ENCODE measurements around the gene SOST.
A peak's percentile ranks its signal among the peaks of the same experiment; 100 is the strongest.

Gene SOST

DNA sequence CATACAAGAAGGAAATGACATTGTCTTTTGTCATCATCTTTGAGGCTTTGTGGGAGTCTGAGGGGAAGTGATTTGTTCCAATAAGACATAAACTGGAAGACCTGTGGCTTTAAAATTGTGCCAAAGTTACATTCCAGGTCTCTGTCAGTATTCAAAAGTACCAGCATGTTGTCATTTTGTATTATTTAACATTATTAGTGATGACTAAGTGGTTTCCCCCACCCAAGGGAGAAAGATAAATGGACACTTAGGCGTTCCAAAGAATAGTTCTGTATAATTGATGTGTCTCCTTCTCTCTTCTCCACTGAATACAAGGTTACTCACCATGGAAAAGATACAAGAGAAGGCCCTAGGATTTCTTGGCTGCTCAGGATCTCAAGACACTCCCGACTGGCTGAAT lies 25.5 kb upstream of the SOST start:
- Histone ChIP-seq H3K36me3 (ENCODE audit: control insufficient read depth in 2 of 2, insufficient read depth in 1 of 2, low read length in 2 of 2) (no peaks in the 10 kb centered on the region), H3K27ac (ENCODE audit: extremely low read depth, low read depth, low read length) (no peak overlapping the region), H3K9me3 (ENCODE audit: control insufficient read depth, insufficient read depth, low read depth, low read length) (no peaks in the 10 kb centered on the region), H3K4me3 (ENCODE audit: low read depth, low read length) (no peak overlapping the region), H3K4me1 (ENCODE audit: control insufficient read depth, insufficient read depth, low read length) (no peaks in the 10 kb centered on the region)
- TF ChIP-seq ZNF433 (tag by site-specific recombination; IDR thresholded peaks at IDR 0.05; ENCODE audit: low read depth) (no peak), ZNF239 (tag by site-specific recombination; IDR thresholded peaks at IDR 0.05) (no peak), ZFP3 (tag by site-specific recombination; IDR thresholded peaks at IDR 0.05; ENCODE audit: low read depth) (no peak), ZNF621 (tag by site-specific recombination; IDR thresholded peaks at IDR 0.05) (no peak), ZNF2 (tag by site-specific recombination; IDR thresholded peaks at IDR 0.05) (no peak), PBX3 (CRISPR knock-in tag; IDR thresholded peaks at IDR 0.05) (no peak), ZNF558 (tag by site-specific recombination; IDR thresholded peaks at IDR 0.05) (no peak), ZNF23 (tag by site-specific recombination; IDR thresholded peaks at IDR 0.05; ENCODE audit: borderline replicate concordance) (no peak), ZBTB21 (tag by site-specific recombination; IDR thresholded peaks at IDR 0.05) (no peak), ZNF423 (tag by site-specific recombination; IDR thresholded peaks at IDR 0.05) (no peak)
- TF ChIP-seq, protein P1, sequence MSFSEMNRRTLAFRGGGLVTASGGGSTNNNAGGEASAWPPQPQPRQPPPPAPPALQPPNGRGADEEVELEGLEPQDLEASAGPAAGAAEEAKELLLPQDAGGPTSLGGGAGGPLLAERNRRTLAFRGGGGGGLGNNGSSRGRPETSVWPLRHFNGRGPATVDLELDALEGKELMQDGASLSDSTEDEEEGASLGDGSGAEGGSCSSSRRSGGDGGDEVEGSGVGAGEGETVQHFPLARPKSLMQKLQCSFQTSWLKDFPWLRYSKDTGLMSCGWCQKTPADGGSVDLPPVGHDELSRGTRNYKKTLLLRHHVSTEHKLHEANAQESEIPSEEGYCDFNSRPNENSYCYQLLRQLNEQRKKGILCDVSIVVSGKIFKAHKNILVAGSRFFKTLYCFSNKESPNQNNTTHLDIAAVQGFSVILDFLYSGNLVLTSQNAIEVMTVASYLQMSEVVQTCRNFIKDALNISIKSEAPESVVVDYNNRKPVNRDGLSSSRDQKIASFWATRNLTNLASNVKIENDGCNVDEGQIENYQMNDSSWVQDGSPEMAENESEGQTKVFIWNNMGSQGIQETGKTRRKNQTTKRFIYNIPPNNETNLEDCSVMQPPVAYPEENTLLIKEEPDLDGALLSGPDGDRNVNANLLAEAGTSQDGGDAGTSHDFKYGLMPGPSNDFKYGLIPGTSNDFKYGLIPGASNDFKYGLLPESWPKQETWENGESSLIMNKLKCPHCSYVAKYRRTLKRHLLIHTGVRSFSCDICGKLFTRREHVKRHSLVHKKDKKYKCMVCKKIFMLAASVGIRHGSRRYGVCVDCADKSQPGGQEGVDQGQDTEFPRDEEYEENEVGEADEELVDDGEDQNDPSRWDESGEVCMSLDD (tag by site-specific recombination; IDR thresholded peaks at IDR 0.05), result no peak
- POLR2A ChIA-PET, result no interaction called here
- CTCF ChIA-PET, result interaction anchor here (3.4 kb wide), 1 partner anchor 17 kb away, joined by 23 read pairs; no protein-coding TSS in a partner anchor

- H3K4me3 ChIP-seq (ENCODE audit: low read depth, low read length), result no peak overlapping the region
- POLR2A ChIA-PET, result no interaction called here
- H3K36me3 ChIP-seq (ENCODE audit: control insufficient read depth in 2 of 2, insufficient read depth in 1 of 2, low read length in 2 of 2), result no peaks in the 10 kb centered on the region
- no peak overlapping the region for H3K27ac ChIP-seq (ENCODE audit: extremely low read depth, low read depth, low read length)
- no peaks in the 10 kb centered on the region for H3K4me1 ChIP-seq (ENCODE audit: control insufficient read depth, insufficient read depth, low read length)
- H3K9me3 ChIP-seq (ENCODE audit: control insufficient read depth, insufficient read depth, low read depth, low read length), result no peaks in the 10 kb centered on the region
- TF ChIP-seq SCRT2 (tag by site-specific recombination; IDR thresholded peaks at IDR 0.05), result 0 out of 2 replicates have a peak, but pooled peaks have one; percentile 41
- TF ChIP-seq WT1 (tag by site-specific recombination; IDR thresholded peaks at IDR 0.05), result peak; percentile 56; the same call in 1 of the 2 replicates
- no peak for TF ChIP-seq ZNF48 (tag by site-specific recombination; IDR thresholded peaks at IDR 0.05)
- CTCF ChIA-PET, result interaction anchor here (3.4 kb wide), 1 partner anchor 17 kb away, joined by 23 read pairs; no protein-coding TSS in a partner anchor
Observed at GRCh38 chr17:43782913-43783680, 24.5 kb upstream of the SOST start.

DNA sequence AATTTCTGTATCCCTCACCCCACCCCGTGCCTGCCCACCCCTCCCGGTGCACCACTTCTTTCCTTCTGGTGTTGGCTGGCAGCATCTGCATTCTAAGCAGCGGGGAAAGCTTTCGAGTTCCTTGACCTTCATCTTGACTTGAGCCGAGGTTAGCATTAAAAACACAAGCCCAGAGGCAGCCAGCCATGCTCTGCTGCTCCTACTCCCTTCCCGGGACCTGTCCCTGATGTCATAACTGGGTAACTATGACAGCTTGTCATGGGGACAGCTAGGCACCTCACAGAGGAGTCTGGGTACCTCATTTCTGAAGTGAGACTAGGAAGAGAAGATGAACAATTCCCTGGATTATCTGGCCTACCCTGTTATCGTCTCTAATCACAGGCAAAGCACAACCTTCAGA lies 21.5 kb upstream of the SOST start, which contains the start of gene CFAP97D1:
Gene CFAP97D1, plus strand, starts transcription at position 301 of the 400 bp plus-strand sequence. Its CDS starts 28 bp downstream, at position 329.
- Histone ChIP-seq H3K4me1 (ENCODE audit: control insufficient read depth, insufficient read depth, low read length) (no peaks in the 10 kb centered on the region), H3K36me3 (ENCODE audit: control insufficient read depth in 2 of 2, insufficient read depth in 1 of 2, low read length in 2 of 2) (peaks cover 10 to 17% of the 10 kb centered on the region in 2 experiments; a peak in 2 of 3 replicates), H3K9me3 (ENCODE audit: control insufficient read depth, insufficient read depth, low read depth, low read length) (no peaks in the 10 kb centered on the region), H3K27ac (ENCODE audit: extremely low read depth, low read depth, low read length) (peak within 1 kb of the TSS; percentile 93; the same call in 1 of the 2 replicates), H3K4me3 (ENCODE audit: low read depth, low read length) (peak within 1 kb of the TSS; percentile 85)
- POLR2A ChIA-PET, result no interaction called here
- CTCF ChIA-PET, result interaction anchor here (0.6 to 2.5 kb wide), 6 partner anchors 14 to 72 kb away, joined by 3 to 15 read pairs (median 4); partner anchors contain the start of genes CD300LG and SOST
- no peak for TF ChIP-seq ZNF37A (tag by site-specific recombination; IDR thresholded peaks at IDR 0.05)
- TF ChIP-seq, protein P2, sequence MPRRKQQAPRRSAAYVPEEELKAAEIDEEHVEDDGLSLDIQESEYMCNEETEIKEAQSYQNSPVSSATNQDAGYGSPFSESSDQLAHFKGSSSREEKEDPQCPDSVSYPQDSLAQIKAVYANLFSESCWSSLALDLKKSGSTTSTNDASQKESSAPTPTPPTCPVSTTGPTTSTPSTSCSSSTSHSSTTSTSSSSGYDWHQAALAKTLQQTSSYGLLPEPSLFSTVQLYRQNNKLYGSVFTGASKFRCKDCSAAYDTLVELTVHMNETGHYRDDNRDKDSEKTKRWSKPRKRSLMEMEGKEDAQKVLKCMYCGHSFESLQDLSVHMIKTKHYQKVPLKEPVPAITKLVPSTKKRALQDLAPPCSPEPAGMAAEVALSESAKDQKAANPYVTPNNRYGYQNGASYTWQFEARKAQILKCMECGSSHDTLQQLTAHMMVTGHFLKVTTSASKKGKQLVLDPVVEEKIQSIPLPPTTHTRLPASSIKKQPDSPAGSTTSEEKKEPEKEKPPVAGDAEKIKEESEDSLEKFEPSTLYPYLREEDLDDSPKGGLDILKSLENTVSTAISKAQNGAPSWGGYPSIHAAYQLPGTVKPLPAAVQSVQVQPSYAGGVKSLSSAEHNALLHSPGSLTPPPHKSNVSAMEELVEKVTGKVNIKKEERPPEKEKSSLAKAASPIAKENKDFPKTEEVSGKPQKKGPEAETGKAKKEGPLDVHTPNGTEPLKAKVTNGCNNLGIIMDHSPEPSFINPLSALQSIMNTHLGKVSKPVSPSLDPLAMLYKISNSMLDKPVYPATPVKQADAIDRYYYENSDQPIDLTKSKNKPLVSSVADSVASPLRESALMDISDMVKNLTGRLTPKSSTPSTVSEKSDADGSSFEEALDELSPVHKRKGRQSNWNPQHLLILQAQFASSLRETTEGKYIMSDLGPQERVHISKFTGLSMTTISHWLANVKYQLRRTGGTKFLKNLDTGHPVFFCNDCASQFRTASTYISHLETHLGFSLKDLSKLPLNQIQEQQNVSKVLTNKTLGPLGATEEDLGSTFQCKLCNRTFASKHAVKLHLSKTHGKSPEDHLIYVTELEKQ (tag by site-specific recombination; IDR thresholded peaks at IDR 0.05; ENCODE audit: borderline replicate concordance), result no peak
- no peak for TF ChIP-seq ZNF548 (tag by site-specific recombination; IDR thresholded peaks at IDR 0.05)
- TF ChIP-seq KLF16 (tag by site-specific recombination; IDR thresholded peaks at IDR 0.05), result no peak
- TF ChIP-seq ZNF10 (tag by site-specific recombination; IDR thresholded peaks at IDR 0.05), result no peak
- no peak for TF ChIP-seq SALL2 (tag by site-specific recombination; IDR thresholded peaks at IDR 0.05; ENCODE audit: borderline replicate concordance)
- TF ChIP-seq PRDM4 (tag by site-specific recombination; IDR thresholded peaks at IDR 0.05), result no peak
- TF ChIP-seq HOXA7 (CRISPR knock-in tag; IDR thresholded peaks at IDR 0.05; ENCODE audit: borderline replicate concordance), result no peak
